Astrocyte (in vitro differentiated cells and primary cell): ENCODE results near the gene RABGAP1L.

Source experiments
- CTCF ChIP-seq: IDR thresholded peaks from 2 replicates; pipeline ENCODE4 v1.5.1; 2011; ENCODE audit warnings: low read depth, mild to moderate bottlenecking, inconsistent platforms, low read length, moderate library complexity; ENCODE audit not compliant: insufficient read depth
- EZH2 ChIP-seq: IDR thresholded peaks from 2 replicates; pipeline ENCODE4 v1.6.1; 2012; ENCODE audit warnings: mild to moderate bottlenecking, low read length, inconsistent platforms; ENCODE audit not compliant: insufficient read depth

GRCh38 chr1:174785510-174785909 lies 626.2 kb downstream of the RABGAP1L start:
- TF ChIP-seq CTCF = no peak
- TF ChIP-seq EZH2 = no peak
